Central memory CD4-positive, alpha-beta T cell (primary cell): Measurements from ENCODE around the gene TCF7.

ENCODE experiments used
- DNase-seq: peaks from one replicate; pipeline ENCODE4 v3.0.0; 2022

The TCF7 gene

DNA sequence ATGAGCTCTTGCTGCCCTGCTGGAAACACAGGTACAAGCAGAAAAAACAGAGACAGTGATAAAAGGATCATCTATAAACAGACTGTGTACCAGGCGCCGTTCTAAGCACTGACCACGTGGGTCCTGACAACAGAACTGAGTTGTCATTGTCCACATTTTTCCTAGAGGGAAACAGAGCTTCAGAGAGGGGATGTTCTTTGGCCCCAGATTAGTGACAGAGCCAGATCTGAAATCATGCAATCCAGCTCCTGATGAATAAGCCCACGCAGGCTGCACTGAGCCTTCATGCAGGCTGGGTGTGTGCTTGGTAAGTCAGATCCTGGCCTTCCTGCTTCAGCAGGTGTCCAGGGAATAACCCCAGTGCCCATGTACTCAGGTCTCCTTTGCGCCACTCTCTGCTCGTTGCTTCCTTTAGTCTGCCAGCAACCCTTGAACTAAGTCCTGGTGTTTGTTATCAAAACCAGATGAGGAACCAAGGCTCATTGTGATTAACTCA is 22.8 kb upstream of the TCF7 start:
- DNase-seq = no peak

DNA sequence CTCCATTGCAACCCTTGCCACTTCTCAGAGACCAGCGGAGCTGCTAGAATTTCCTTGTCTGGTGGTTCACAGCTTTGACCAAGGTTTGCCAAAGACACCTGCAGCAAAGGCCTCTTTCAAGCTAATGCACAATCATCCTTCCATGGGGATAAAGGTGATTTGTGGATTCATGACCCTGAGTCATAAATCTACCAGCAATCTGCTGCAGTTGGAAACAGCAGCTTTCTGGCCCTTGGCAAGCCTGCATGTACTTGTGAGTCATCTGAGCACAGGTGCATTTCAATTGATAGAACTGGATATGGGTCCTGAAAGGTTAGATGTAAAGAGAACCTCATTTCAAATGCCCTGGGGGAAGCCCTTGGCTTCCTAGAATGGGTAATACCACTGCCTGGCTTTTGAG is 21.6 kb upstream of the TCF7 start:
- no peak for DNase-seq

DNA sequence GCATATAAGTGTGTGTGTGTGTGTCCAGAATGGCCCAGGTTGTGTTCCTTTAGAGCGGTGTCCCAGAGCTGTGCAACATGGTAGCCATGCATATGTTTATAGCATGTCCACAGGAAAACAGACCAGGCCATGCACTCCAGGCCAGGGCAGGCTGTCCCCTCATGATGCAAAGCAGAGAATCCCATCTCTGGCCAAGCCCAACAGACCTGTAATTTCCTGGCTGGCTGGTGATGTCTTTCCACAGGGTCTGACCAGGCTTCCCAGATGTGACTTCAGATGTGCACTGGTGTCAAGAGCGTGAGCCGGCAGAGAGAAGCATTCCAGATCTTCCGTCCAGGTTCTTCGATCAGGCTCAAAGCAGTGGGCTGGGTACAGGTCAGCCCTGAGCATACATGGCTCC is 21.1 kb upstream of the TCF7 start:
- no peak for DNase-seq

DNA sequence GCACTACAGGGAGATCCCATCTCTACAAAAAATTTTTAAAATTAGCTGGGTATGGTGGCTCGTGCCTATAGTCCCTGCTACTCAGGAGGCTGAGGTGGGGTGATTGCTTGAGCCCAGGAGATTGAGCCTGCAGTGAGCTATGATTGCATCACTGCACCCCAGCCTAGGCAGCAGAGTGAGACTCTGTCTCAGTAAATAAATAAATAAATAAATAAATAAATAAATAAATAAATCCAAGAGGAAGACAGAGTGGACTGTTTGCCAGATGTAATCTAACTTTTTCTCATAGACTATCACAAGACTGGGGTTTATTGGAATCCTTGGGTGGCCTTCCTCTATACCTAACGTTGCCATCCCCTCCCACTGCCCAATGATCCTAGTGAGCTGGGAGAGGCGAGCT is 19.2 kb upstream of the TCF7 start:
- no peak for DNase-seq

DNA sequence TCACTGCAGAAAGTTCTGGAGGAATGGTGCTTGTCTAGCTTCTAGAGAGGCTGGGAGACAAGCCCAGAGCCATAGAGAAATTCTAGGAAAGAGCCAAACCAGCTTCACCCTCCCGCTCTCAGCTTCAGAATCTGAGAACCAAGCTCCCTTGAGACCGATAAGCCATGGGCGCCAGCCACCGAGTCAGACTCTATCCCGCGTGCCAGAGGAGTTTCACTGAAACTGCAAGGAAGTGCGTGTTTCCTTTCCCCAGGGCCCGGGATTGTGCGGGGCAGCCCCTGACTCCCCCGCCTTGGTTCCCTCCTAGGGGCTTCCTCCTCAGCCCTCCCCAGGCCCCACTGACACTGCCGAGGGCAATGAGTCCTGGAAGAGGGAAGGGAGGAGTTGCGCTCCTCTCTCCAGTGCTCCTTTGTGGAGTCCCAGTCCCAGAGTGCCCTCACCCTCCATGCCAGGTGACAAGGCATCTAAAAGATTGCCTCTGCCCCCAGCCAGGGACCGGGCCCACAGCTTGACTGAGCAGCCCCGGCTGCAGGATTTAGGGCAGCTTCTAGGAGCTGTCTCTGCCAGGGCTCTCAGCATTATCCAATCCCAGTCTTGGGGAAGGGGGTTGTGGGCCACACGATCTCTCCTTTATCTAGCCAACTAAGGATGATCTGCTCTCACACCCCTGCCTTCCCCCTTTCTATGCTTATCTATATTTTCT is 18.4 kb upstream of the TCF7 start:
- no peak for DNase-seq

DNA sequence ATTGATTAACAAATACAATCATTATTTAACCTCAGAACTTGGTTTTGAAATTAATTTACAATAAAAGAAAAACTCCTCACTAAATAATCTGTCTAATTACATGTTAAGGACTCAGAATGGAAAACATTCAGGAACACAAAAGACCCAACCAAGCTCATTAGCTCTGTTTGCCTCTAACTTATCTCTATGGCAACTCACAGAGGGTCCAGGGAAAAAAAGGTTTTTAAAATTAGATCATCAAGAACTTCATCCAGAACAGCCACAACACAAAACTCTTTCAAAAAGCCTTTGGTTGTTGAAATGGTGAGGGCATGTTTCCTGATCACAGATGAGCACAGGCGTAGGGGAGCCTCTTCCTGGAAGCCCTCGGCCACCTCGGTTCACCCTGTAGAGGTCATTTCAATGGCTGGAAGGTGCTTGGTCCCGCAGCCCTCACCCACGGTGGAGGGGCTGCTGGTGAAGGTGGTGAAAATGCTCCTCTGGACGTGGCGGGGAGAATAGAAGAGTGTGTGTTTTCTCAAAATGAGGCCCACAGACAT is 17.2 kb upstream of the TCF7 start:
- DNase-seq = no peak

DNA sequence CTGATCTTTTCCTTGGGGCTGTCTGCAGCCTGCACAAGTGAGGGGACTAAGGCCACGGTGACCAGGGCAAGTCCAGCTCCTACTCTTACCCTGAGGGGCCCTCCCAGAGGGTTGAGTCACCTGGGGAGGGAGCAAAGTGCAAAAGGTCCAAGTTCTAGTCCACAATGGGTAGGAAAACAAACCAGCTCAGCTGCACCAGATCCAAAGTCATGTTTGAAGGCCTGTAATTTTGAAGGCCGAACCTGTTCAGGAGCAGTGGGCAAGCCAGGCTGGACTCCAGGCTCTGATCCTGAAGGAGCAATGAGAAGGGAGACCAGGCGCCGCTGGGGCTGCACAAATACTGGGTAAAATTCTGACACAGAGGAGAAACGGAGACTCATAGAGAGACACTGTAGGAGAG is 15.8 kb upstream of the TCF7 start:
- no peak for DNase-seq

DNA sequence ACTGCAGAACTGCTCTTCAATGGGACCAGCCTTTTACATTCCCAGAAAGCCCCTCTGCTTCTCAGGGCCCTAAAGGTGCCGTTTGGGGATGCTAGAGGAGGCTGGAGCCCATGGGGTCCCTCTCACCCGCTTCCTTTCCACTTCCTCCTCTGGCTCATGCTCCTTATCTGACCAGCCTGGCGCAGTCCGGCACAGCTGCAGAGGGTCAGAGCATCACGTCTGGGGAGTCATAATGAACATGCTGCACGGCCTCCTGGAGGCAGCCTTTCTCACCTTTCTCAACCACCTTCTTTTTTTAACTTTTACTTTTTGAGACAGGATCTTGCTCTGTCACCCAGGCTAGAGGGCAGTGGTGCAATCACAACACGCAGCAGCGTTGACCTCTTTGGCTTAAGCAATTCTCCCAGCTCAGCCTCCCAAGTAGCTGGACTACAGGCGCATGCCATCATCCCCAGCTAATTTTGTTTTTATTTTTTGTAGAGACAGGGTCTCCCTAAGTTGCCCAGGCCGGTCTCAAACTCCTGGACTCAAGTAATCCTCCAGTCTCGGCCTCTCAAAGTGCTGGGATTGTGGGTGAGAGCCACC is 15.1 kb upstream of the TCF7 start:
- DNase-seq = no peak

DNA sequence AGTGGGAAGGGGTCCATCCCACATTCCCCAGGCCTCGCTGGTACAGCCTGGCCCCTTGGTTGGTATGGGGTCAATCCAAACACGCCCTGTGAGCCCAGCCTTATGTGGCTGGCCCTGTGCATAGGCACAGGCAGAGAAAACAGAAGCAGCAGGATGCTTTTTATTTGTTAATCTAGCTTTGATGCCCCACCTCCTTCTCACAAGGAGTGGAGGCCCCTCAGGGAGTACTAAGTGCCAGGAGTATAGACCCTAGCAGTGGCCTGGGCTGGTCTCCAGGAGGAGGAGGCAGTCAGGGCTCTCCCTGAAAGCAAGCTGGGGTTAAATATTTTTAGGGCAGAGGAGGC is 14.6 kb upstream of the TCF7 start:
- DNase-seq = no peak

DNA sequence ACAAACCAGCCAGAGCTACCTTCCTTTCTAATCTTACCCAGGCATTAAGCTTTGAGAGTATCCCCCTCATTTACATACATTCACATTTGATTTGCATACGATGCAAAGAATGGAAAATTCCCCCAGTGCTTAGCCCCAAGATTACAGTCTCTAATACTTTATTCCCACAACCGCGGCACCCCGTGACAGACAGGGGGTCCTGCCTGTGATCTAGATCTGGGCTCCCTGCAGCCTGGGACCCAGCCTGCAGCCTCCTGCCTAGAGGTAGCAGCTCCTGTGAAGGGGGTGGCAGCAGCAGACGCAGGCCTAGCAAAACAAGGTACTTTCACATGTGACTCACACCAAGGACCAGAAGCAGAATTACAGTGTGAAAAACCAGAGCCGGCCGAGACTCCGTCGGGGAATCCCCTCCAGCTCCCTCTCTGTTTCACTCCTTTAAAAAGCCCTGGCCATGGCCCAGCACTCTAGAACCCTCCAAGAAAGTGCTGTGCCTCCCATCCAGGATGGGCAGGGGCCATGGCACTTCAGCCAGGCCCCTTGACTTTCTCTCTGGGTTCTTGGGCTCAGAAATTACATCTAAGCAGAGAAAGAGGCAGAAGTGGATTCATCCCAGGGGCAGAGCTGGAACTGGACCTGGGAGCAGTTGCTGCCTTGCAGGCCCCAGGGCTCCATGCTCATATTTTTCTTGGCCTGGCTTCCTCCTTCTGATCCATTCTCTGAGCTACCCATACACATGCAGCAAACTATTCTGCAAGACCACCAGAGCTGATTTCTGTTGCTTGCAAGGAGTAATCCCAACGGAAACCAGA is 14.0 kb upstream of the TCF7 start:
- peak; percentile 79 for DNase-seq

DNA sequence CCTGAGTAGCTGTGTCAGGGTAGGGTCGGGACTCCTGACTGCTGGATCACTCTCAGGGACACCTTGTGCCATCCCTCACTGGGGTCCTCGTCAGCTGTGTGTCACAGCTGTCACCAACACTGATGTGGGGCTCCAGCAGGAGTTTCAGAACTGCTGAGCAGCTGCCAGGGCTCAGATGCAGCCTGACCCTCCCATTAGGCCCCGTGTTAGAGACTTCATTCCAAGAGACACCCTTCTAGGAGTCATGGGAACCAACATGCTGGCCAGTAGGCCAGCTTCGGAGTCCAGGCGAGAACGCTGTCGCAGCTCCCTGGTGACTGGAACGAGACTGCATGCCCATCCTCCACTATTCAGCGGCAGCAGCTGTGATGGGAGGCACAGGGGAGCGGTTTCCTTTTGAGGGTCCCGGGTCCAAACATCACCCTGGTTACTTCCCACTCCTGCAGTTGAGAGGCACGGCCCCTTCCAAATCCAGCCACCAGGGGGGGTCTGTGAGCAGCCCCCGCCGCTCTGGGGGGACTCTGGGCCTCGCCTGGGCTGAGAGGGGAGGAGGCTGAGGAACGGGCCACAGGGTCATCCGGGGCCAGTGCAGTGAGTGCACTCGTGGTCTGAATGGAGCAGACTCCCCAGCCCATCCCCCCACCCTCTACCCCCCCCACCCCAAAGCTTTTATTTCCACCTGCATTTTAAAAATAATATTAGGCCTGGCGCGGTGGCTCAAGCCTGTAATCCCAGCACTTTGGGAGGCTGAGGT is 12.6 kb upstream of the TCF7 start:
- DNase-seq = peak; percentile 62

DNA sequence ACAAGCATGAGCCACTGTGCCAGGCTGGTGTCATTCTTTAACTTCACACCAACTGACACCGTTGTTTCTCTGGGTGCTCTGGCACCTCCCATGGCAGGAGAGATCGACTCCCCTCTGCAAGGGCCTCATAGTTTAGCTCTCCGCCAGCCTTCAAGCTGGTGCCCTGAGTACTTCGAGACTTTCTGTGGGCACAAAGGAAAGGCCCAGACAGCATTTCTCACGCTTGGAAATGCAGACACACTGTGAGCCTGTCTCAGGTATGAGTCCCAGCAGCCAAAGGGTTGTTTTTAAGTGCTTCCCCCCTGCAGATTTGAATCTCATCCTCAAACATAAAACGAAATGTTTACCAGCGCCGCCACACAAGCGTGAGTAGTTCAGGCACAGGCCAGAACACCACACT is 11.1 kb upstream of the TCF7 start:
- DNase-seq = no peak

DNA sequence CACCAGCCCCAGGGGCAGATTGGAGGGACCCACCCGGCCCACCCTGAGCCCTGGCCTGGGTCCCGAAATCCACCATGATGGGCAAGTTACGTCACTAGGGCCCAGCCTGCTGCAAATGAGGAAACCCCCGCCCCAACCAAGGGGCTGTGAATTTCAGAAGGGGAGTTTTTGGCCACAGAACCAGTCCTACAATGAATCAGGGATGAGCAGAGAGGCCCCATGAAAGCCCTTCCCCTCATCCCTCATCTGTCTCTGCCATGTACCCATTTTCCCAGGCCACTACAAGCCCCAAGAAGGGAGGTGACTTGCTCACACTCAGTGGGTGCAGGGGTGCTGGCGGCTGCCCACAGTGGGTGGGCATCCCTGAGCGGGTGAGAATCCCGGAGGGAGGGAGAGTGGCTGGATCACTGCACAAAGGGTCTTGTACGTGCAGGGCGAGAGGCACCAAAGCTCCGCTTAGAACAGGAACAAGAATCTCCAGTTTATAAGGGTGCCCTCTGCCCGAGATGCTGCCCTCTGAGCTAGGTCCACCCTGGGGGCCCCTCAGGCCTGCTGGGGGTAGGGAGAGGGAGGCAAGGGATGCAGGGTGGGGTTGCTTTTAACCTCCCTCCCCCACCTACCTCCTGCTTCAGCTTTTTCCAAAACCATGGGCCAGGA is 10.4 kb upstream of the TCF7 start:
- DNase-seq = no peak

DNA sequence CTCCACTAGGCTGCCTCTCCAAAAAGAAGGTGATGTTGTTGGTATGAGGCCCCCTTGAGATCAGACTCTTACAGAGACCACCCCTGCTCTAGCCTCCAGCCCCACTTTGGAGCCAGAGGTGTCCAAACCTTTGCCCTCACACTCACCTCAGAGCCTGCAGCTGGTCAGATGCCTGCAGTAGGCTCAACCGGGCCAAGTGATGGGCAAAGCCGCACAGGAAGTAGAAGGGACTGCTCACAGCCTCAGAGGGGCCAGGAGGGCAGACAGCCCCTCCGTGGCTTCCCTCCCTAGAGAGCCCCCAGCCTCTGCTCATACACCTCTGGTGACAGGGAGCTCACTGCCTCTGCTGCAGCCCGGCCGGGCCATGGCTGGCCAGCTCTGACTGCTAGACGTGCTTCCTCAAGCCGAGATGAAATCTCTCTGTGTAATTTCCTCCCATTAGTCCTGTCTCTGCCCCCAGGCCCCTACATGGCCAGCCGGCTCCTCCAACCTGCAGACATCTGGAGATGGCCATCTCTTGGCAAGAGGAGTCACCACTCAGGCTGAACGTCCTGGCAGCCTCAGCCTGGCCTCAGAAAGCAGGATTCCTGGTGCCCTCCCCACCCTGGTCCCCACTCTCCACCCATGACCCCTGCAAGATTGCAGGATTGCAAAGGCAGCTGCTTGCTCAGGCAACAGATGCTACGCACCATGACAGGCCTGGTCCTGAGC is 7.3 kb upstream of the TCF7 start:
- no peak for DNase-seq

DNA sequence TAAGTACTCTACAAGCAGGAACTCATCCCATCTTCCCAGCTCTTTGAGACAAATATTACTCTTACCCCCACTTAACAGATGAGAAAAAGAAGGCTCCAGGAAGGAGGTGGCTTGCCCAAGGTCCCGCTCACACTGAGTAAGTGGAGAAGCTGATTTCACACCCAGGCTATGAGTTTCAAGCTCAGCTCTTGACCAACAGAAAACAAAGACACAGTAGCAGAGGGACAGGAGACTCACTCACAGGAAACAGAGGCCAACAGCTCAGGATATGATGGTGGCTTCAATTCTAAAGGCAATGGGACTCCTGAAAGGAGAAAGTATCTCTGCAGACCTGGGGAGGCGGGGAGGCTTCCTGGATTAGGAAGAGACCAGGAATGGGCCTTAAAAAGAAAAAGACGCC is 6.7 kb upstream of the TCF7 start:
- DNase-seq = no peak

DNA sequence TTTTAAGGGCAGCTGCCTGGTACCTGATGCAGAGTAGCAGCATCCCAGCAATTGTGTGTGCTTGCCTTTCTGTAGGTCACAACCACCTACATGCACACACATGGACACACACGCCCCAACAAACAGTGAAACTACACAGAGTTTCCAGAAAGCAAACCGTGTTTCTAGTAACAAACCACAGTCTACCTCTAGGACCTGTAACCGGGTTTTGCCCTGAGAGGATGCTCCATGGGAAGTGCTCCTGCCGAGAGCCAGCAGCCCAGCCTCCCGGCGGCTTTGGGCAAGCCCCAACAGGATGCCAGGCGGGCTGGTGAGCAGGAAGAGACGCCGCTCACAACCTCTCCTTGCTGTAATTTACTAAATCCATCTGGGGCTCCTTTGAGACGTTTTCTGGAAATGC is 4.1 kb upstream of the TCF7 start:
- DNase-seq = no peak

DNA sequence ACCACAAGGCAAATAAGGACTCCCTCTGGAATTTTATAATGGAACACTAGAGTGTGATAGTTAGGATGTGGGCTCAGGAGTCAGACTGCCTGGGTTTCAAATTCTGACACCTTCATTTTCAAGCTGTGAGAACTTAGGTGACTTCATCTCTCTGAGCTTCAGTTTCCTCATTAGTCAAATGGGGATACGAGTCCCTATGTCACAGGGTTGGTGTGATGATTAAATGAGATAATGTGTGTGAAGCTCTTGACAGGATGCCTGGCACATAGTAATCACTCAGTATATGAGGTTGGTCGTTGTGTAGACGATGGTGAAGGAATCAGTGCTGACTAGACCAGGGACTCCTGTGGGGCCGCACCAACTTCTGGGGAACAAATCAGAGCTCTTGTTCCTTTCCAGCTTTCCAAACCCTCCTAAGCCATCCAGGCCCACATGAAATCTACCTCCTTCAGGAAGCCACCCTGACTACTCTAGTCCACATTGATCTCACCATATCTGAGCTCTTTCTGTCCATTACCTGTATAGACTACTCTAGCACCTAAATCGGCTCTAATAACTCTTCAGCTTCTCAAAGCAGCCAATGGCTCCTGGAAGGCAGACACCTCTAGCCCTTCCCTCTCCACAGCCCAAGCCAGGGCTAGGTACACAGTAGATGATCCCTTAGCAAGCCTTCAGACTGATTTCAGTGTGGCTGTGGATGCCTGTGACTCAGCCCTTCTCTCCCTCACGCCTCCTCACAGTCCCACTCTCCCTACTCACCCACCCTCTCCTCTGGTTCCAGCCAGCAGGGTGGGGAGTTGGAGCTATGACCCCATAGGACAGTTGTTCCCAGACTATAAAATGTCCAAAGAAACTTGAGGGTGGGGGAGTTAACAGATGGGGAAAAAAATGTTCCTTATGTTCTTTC is 2.5 kb upstream of the TCF7 start:
- peak; percentile 56 for DNase-seq

DNA sequence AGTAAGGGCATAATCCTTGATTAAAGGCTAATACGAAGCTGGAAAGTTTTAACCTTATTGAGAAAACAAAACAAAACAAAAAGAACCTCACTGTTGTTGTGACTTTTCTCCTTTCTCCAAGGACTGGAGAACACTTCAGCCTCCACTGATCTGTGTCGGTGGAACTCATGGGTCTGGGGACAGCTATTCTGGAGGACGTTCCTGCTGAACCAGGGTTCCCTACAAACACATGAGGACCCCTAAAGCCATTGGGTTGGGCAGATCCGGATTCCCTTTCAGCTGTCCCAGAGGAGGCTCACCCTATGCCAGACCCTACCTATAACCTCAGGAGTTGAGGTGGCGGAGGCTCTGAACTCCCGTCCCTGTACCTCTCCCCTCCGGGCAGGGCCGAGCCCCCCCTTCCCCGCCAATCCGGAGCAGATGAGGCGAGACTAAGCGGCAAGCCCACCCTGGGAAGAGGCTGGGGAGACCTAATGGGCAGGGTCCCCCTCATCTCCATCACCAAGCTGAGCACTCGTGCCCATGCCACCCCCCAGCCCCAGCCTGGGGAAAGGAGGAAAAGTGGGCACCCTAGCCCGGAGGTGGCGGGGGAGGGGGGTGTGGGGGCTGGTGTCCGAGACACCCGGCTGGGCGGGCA is 1.6 kb upstream of the TCF7 start:
- no peak for DNase-seq

DNA sequence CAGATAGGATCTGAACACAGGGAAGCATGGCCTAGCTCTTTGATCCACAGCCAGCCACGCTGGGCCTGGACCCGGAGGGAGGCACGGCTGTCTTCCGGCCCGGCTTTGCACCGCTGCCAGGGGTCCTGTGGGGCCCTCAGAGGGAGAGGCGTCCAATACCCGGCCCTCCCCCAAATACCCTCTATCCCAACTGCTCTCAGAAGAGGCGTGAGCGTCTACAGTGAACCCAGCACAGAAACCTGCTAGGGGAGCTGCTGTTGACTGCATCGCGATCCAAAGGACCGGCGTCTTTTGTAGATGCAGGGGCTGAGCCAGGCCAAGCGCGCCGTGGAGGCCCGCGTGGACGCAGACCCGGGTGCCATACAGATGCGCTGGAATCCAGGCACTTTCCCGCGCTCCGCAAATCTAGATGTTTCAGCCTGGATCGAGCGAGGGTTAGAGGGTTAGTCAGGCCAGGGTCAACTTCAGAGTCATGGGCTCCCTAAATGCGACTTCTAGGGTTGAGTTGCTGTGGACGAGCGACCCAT is 1.1 kb upstream of the TCF7 start:
- DNase-seq = no peak
